Panc1 (cell line): ENCODE data around the gene HEATR5A. TPM values are rescaled to one million over a fixed set of nuclear protein-coding genes. Genes with fewer than 3 reads are reported as not detected.
"Not testable (repeated sequence)": the region's sequence is repeated elsewhere in the genome, so short reads cannot be mapped to it uniquely, and the experiment has no call there.

Experiments
- ATAC-seq: fragments of 200-7000 bp; cut with Tn5 transposase; 2 replicates; pipeline ENCODE4 v1.9.1; 2020; ENCODE audit warnings: mild to moderate bottlenecking, moderate library complexity
- BruUV-seq: library from RNA; stranded (reverse); fragments of 400-500 nt; replicated peaks from 2 replicates; lab custom pipeline; 2021; lab: Mats Ljungman, UMichigan
- CTCF ChIA-PET: fragments of 300-600 bp; sonication (Branson Sonifier 250); formaldehyde crosslinking; loops from one replicate; lab custom pipeline; 2022; ENCODE audit warnings: antibody characterized with exemption; lab: Charles Lee
- POLR2A ChIA-PET: fragments of 300-600 bp; sonication (Branson Sonifier 250); formaldehyde crosslinking; loops from one replicate; lab custom pipeline; 2022; ENCODE audit warnings: antibody characterized with exemption; lab: Charles Lee
- DNase-seq: peaks from one replicate; pipeline ENCODE4 v3.0.0-alpha.2; 2010; ENCODE audit warnings: low read depth, low spot score
- H3K27ac ChIP-seq: 2 replicates; pipeline ENCODE4 v1.5.1; 2011; ENCODE audit warnings: mild to moderate bottlenecking, low read length, inconsistent platforms
- H3K27me3 ChIP-seq: fragments of 200-500 bp; sonication (Bioruptor generic); 2 replicates; pipeline ENCODE4 v1.6.0; 2014; ENCODE audit warnings: low read length, inconsistent platforms; ENCODE audit not compliant: control insufficient read depth, insufficient read depth
- H3K36me3 ChIP-seq: fragments of 200-500 bp; sonication (Bioruptor generic); 2 replicates; pipeline ENCODE4 v1.5.1; 2014; ENCODE audit warnings: inconsistent platforms, mild to moderate bottlenecking, low read length, moderate library complexity; ENCODE audit not compliant: control insufficient read depth, insufficient read depth
- H3K4me1 ChIP-seq: 2 replicates; pipeline ENCODE4 v1.5.1; 2011; ENCODE audit warnings: inconsistent platforms, mild to moderate bottlenecking, low read length, moderate library complexity; ENCODE audit not compliant: control insufficient read depth, insufficient read depth
- H3K4me3 ChIP-seq, 2 experiments: 2 replicates each; pipeline ENCODE4 v1.5.1; 2011 to 2012; ENCODE audit warnings: low read depth in 2 of 2, low read length in 2 of 2, mild to moderate bottlenecking in 2 of 2, inconsistent platforms in 1 of 2, moderate library complexity in 1 of 2
- H3K9me3 ChIP-seq: fragments of 200-500 bp; sonication (Bioruptor generic); 2 replicates; pipeline ENCODE4 v1.5.1; 2014; ENCODE audit warnings: low read depth, mild to moderate bottlenecking, inconsistent platforms, low read length, moderate library complexity; ENCODE audit not compliant: control insufficient read depth, insufficient read depth
- CTCF ChIP-seq: fragments of 450-650 bp; IDR thresholded peaks from 2 replicates; pipeline ENCODE4 v1.5.1; 2017; ENCODE audit warnings: mild to moderate bottlenecking
- POLR2AphosphoS5 ChIP-seq: IDR thresholded peaks from 2 replicates; pipeline ENCODE4 v1.6.1; 2012; ENCODE audit warnings: mild to moderate bottlenecking, low read depth, low read length, moderate library complexity
- REST ChIP-seq, 2 experiments: IDR thresholded peaks; 2 replicates each; pipeline ENCODE4 v1.6.1; 2011 to 2012; ENCODE audit warnings: low read depth in 2 of 2, control low read depth in 1 of 2, low read length in 1 of 2, mild to moderate bottlenecking in 1 of 2, moderate library complexity in 1 of 2; ENCODE audit not compliant: insufficient read depth in 1 of 2
- SIN3A ChIP-seq: IDR thresholded peaks from 2 replicates; pipeline ENCODE4 v1.6.1; 2012; ENCODE audit warnings: low read depth, mild to moderate bottlenecking, low read length, moderate library complexity, borderline replicate concordance; ENCODE audit not compliant: insufficient read depth
- TCF7L2 ChIP-seq: IDR thresholded peaks from 2 replicates; pipeline ENCODE4 v1.6.1; 2011; ENCODE audit warnings: mild to moderate bottlenecking, low read depth, low read length, inconsistent platforms
- in situ Hi-C: cut with HindIII; loops from 2 replicates; pipeline ENCODE4 v1.10.0; 2016; ENCODE audit warnings: low sequenced_read_pairs, low pct_unique_long_range_greater_than_20kb
- intact Hi-C: fragments of 100-400 bp; cut with micrococcal nuclease; formaldehyde crosslinking; loops from one replicate; pipeline ENCODE4 v1.10.0; 2022; ENCODE audit not compliant: unreplicated experiment
- total RNA-seq: library from RNA; stranded (reverse); gene quantifications from one replicate; pipeline ENCODE4 v1.2.1, GENCODE V29; 2021; ENCODE audit not compliant: unreplicated experiment

Gene HEATR5A
- total RNA-seq, 1 experiment from 2014 or later = 22.0 TPM

GRCh38 chr14:31439561-31439960, 19.2 kb upstream of the HEATR5A start:
- Histone ChIP-seq H3K27ac (no peak overlapping the region), H3K27me3 (no peaks in the 10 kb centered on the region), H3K4me3 (no peak overlapping the region), H3K4me1 (no peaks in the 10 kb centered on the region), H3K36me3 (no peaks in the 10 kb centered on the region; the same call in 1 of the 2 replicates), H3K9me3 (no peaks in the 10 kb centered on the region)
- intact Hi-C loops (no loop called here), in situ Hi-C loops (no loop called here)
- ATAC-seq (no peak), DNase-seq (no peak)
- ChIA-PET POLR2A (no interaction called here), CTCF (no interaction called here)
- TF ChIP-seq SIN3A = no peak
- TF ChIP-seq CTCF = no peak
- no peak for TF ChIP-seq POLR2AphosphoS5
- no peak for TF ChIP-seq TCF7L2
- TF ChIP-seq REST (IDR thresholded peaks at IDR 0.05; ENCODE audit: insufficient read depth in 1 of 2, low read depth in 2 of 2, low read length in 1 of 2) = no peak
- BruUV-seq = no TSS peak

- H3K4me1 ChIP-seq, H3K9me3 ChIP-seq, ATAC-seq, CTCF ChIA-PET, H3K4me3 ChIP-seq, in situ Hi-C loops, H3K27me3 ChIP-seq, H3K27ac ChIP-seq, H3K36me3 ChIP-seq, intact Hi-C loops, DNase-seq, BruUV-seq, POLR2A ChIA-PET: not testable (repeated sequence)
Observed at GRCh38 chr14:31437045-31437691, 16.8 kb upstream of the HEATR5A start.

- CTCF ChIA-PET = no interaction called here
- intact Hi-C loops (no loop called here), in situ Hi-C loops (no loop called here)
- Histone ChIP-seq H3K4me3 (no peak overlapping the region), H3K27me3 (no peaks in the 10 kb centered on the region), H3K4me1 (no peaks in the 10 kb centered on the region), H3K9me3 (no peaks in the 10 kb centered on the region), H3K27ac (no peak overlapping the region), H3K36me3 (no peaks in the 10 kb centered on the region)
- no peak for DNase-seq
- ATAC-seq = no peak
- POLR2A ChIA-PET = interaction anchor here (0.5 kb wide), 1 partner anchor 73 kb away, joined by 4 read pairs; no protein-coding TSS in a partner anchor
- TF ChIP-seq TCF7L2 = no peak
- BruUV-seq = no TSS peak
Observed at GRCh38 chr14:31435276-31435675, 14.9 kb upstream of the HEATR5A start.
